GM18868 (cell line): ENCODE measurements around the gene UST.
"Not testable (repeated sequence)": the region's sequence is repeated elsewhere in the genome, so short reads cannot be mapped to it uniquely, and the experiment has no call there.

Source experiments
- ATAC-seq: cut with Tn5 transposase; IDR thresholded peaks from one replicate; pipeline ENCODE4 v1.9.1; 2021; ENCODE audit warnings: mild to moderate bottlenecking, moderate library complexity; ENCODE audit not compliant: unreplicated experiment

UST gene

DNA sequence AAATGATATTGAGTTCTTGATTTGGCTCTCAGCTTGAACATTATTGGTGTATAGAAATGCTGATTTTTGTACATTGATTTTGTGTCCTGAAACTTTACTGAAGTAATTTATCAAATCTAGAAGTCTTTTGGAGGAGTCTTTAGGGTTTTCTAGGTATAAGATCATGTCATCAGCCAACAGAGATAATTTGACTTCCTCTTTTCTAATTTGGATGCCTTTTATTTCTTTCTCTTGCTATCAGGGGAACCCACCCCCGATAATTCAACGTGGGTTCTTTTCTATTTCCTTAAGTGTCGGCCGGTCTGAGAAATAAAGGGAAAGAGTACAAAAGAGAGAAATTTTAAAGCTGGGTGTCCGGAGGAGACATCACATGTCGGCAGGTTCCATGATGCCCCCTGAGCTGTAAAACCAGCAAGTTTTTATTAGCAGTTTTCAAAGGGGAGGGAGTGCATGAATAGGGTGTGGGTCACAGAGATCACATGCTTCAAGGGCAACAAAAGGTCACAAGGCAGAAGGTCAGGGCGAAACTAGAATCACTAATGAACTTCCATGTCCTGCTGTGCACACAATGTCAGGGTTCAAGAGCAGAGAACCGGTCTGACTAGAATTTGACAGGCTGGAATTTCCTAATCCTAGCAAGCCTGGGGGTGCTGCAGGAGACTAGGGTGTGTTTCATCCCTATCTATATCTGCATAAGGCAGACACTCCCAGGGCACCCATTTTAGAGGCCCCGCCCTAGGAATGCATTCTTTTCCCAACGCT is 17.6 kb downstream of the UST start:
- ATAC-seq, result not testable (repeated sequence)

- no peak for ATAC-seq
Measured at GRCh38 chr6:148765898-148766808, 19.3 kb downstream of the UST start.

- no peak for ATAC-seq
Measured at GRCh38 chr6:148768646-148769270, 21.9 kb downstream of the UST start.

DNA sequence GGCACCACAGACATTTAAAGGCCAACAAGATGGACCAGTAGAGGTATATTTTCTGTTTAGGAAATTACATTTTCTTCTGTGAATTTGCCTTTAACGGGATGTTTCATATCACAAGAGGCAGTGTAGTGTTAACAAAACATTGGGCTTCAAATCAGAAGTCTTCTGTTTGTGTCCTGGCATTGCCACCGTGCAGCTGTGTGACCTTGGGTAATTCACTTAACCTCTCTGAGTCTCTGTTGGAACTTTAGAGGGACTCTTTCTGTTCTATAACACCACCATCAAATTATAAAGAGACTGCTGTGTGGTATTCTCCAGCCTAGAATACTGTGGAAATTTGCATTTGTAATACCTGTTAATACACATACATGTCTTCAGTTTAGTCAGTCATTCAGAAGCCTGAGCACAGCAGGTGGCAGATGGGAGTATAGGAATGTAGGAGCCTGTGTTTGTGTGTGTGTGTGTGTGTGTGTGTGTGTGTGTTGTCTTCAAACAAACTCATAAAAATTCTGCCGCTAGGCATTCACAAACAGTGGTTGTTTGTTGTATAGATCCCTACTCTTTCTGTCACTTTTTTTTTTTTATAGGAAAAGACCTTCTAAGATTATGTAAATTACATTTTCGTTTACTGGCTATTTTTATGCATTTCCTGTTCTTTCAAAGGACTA is 22.6 kb downstream of the UST start:
- no peak for ATAC-seq

DNA sequence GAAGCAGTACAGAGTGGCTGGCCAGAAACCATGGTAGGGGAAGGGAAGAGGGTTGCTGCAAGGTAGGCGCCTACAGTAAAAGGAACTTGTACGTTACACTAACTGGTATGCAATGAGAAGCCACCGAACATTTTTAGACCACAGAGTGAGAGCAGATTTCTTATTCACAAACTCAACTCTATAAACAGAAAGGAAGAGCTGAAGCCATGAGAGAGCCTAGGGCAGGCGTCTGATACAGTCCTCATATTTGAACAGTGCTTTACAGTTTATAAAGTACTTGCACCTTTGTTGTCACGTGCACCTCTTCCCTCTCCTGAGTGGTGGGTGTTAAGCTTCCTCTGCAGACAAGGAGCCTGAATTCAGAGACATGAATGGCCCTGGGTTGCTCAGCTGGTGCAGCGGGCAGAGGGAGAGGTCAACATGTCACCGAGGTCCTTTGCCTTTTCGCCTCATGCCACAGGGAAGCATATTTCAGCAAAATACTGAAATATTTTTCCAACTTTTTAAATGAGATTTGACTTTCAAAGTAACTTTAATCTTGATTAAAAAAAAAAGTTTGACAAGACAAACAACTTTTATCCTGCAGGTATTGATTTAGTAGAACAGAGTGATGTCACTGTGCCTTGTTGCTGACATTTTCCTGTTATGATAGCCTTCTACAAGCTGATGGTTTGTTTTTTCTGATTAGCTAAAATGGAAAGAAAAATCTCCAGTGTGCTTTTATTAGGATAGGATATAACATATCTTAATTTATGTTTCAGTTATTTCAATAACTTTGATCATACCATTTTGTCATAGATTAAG is 23.8 kb downstream of the UST start:
- peak; percentile 77 for ATAC-seq

GRCh38 chr6:148771212-148771601 is 24.4 kb downstream of the UST start:
- ATAC-seq, result no peak

DNA sequence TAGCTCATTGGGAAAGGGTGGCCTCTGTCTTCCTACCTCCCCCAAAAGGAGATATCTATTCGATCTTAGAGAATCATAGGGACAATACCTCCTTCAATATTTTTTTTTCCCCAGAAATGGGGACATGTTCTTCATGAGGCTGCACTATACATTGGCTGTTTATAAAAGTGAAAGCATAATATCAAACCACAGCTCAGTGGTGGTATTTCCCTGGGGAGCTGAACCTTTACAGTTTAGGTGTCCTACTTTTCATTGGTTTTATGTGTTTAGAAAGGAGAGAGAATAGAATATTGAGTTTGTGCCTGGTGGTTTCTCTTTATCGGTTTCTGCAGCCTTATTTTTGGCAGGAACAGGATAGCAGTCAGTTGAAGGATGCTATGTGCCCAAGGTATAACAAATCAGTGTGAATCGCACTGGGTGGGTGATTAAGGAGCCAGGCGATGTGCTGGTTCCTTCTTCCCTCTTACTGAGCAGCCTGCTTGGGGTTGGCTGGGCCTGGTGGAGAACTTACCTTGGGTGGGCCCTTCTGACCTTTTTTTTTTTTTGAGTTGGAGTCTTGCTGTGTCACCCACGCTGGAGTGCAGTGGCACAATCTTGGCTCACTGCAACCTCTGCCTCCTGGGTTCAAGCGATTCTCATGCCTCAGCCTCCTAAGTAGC is 25.2 kb downstream of the UST start:
- peak; percentile 52 for ATAC-seq

- ATAC-seq, result no peak
Measured at GRCh38 chr6:148775161-148775560, 28.3 kb downstream of the UST start.

DNA sequence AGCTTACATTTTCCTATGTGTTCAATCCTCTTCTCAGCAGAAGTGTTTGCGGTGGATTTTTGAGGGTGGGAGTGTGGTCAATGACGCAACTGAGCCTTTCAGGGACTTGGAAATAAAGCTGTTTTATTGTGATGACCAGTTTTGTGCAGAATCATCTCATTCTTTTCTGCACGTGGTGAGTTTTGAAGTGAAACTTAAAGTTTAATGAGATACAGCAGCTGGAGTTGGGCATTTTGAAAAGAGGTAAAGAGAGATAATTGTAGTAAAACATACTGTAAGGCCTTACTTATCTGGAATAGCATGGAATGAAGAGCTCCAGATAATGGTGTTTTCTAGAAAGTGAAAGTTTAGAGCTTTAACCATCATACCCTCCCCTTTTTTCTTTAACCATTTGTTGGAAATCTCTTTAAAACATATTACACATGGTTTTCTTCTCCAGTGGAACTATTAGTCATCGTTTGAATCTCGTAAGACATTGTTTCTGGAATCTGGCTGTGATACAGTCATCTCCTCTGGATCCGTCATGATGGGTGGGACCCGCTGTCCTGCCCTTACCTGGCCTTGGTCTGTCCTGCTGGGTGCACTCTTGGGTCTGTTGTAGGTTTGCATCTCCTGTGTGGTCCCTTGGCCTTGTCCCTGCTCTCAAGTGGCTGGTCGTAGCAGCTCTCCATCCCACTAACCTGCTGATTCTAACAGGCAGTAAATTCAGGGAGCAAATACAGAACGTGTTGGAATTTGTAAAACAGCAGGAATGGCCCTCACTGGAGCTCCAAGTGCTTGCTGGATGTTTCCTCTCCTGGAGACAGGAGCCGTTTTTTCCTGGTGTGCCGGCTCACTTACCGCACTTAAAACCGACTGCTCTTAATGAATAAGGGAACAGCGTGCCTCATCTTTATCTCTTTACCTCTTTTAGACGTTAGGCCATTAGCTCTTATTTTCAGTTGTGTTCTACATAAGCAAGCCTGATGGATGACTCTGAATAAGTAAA is 29.8 kb downstream of the UST start:
- ATAC-seq, result no peak

- ATAC-seq, result no peak
Measured at GRCh38 chr6:148779142-148779562, 32.3 kb downstream of the UST start.

- ATAC-seq, result not testable (repeated sequence)
Measured at GRCh38 chr6:148780423-148780822, 33.6 kb downstream of the UST start.

GRCh38 chr6:148780918-148781436 is 34.1 kb downstream of the UST start:
- peak; percentile 94 for ATAC-seq

DNA sequence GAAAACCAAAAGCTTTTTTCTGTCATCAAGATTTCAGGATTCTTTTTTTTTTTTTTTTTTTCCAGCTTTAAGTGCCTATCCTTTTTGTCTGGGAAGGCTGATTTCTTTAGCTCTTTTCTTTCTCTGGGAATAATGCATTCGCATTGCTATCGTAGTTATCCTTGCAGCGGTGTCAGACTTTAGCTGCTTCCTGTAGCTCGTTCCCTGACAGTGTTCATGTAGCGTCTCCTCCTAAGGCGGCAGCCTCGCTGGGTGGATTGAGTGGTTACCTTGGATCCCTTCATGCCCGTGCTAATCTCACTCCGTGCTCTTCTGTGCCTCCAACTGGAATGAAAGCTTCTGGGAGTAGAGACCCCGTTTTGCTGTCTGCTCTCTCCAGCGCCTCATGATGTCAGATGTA is 43.1 kb downstream of the UST start:
- ATAC-seq, result no peak

- no peak for ATAC-seq
Measured at GRCh38 chr6:148790404-148790803, 43.6 kb downstream of the UST start.

- peak; percentile 97 for ATAC-seq
Measured at GRCh38 chr6:148790817-148791216, 44.0 kb downstream of the UST start.

GRCh38 chr6:148791372-148791771 is 44.5 kb downstream of the UST start:
- no peak for ATAC-seq

DNA sequence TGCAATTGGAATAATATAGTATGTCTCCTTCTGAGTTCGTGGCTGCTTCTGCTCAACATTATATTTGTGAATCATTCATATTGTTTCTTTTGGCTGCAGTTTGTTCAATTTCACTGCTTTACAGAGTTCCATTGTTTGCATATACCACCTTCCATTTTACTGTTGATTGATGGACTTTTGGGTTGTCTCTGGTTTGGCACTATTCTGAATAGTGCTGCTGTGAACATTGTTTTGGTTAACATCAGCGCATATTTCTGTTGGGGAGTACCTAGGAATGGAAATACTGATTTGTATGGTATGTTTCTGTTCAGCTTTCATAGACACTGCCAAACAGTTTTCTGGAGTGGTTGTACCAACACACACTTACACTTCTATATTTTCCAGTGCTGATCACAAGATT is 46.9 kb downstream of the UST start:
- no peak for ATAC-seq

DNA sequence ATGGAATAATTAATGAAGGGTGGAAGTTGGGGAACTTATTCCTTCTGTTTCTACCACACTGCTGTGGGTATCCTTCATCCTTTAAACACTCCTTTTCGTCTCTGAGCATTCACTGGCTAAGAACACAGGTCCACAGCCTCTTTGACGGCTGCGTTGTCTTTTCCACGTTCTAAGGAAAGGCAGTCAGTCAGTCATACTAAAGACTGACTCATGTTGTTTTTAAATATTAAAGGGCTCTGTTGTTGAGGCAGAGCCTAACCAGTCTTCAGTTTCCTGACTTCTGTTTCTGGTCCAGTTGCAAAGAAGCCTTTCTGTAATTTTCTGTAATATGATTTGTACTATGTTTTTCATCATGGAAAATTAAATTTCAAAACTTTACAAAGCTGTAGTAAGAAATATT is 48.0 kb downstream of the UST start:
- ATAC-seq, result no peak
